ENCODE measurements around the gene FBLN1.

Gene FBLN1

GRCh38 chr22:45584121-45584570, 81.5 kb downstream of the FBLN1 start:
- peak overlapping the region; percentile 94 for H3K27ac ChIP-seq (ENCODE audit: low read depth, low read length, poor library complexity, severe bottlenecking)
- H2AFZ ChIP-seq (ENCODE audit: low read length) = no peak overlapping the region
- H3K9ac ChIP-seq (ENCODE audit: low read length) = peak overlapping the region; percentile 62
- H3K36me3 ChIP-seq (ENCODE audit: insufficient read depth, low read length) = no peaks in the 10 kb centered on the region
- no peaks in the 10 kb centered on the region for H3K79me2 ChIP-seq (ENCODE audit: insufficient read depth, low read length)
- H3K4me3 ChIP-seq (ENCODE audit: low read depth, low read length, poor library complexity, severe bottlenecking) = peak overlapping the region; percentile 48
- TF ChIP-seq CTCF (IDR thresholded peaks at IDR 0.05; ENCODE audit: low read length) (no peak), EZH2 (IDR thresholded peaks at IDR 0.05; ENCODE audit: borderline replicate concordance, low read length) (no peak)
- H3K27me3 ChIP-seq (ENCODE audit: insufficient read depth, low read length) = no peaks in the 10 kb centered on the region
- peaks cover 57% of the 10 kb centered on the region for H3K4me1 ChIP-seq (ENCODE audit: insufficient read depth, low read length, severe bottlenecking)
- H3K9me2 ChIP-seq (ENCODE audit: low read depth, low read length) = no peaks in the 10 kb centered on the region
- no peaks in the 10 kb centered on the region for H3K9me3 ChIP-seq (ENCODE audit: low read length)
- peak overlapping the region; percentile 69 for H3K4me2 ChIP-seq (ENCODE audit: low read length)
- H4K20me1 ChIP-seq (ENCODE audit: insufficient read depth, low read length) = no peaks in the 10 kb centered on the region
- H3F3A ChIP-seq (ENCODE audit: insufficient read depth, low read length) = no peaks in the 10 kb centered on the region

- Histone ChIP-seq H3K9me2 (ENCODE audit: low read depth, low read length) (no peaks in the 10 kb centered on the region), H3K27ac (ENCODE audit: low read depth, low read length, poor library complexity, severe bottlenecking) (peak overlapping the region; percentile 94), H3K27me3 (ENCODE audit: insufficient read depth, low read length) (no peaks in the 10 kb centered on the region), H3K4me1 (ENCODE audit: insufficient read depth, low read length, severe bottlenecking) (peaks cover 52% of the 10 kb centered on the region), H3K79me2 (ENCODE audit: insufficient read depth, low read length) (no peaks in the 10 kb centered on the region), H3K36me3 (ENCODE audit: insufficient read depth, low read length) (no peaks in the 10 kb centered on the region), H3K9ac (ENCODE audit: low read length) (peak overlapping the region; percentile 62; the same call in 1 of the 2 replicates), H3K4me2 (ENCODE audit: low read length) (peak overlapping the region; percentile 69), H4K20me1 (ENCODE audit: insufficient read depth, low read length) (no peaks in the 10 kb centered on the region), H2AFZ (ENCODE audit: low read length) (no peak overlapping the region), H3K4me3 (ENCODE audit: low read depth, low read length, poor library complexity, severe bottlenecking) (peak overlapping the region; percentile 48), H3K9me3 (ENCODE audit: low read length) (no peaks in the 10 kb centered on the region), H3F3A (ENCODE audit: insufficient read depth, low read length) (no peaks in the 10 kb centered on the region)
- no peak for TF ChIP-seq EZH2 (IDR thresholded peaks at IDR 0.05; ENCODE audit: borderline replicate concordance, low read length)
- TF ChIP-seq CTCF (IDR thresholded peaks at IDR 0.05; ENCODE audit: low read length) = no peak
Measured at GRCh38 chr22:45584621-45585436, 82.1 kb downstream of the FBLN1 start.

GRCh38 chr22:45585437-45585755, 82.7 kb downstream of the FBLN1 start:
- Histone ChIP-seq H3F3A (ENCODE audit: insufficient read depth, low read length) (no peaks in the 10 kb centered on the region), H3K9ac (ENCODE audit: low read length) (no peak overlapping the region), H3K4me3 (ENCODE audit: low read depth, low read length, poor library complexity, severe bottlenecking) (no peak overlapping the region), H3K79me2 (ENCODE audit: insufficient read depth, low read length) (no peaks in the 10 kb centered on the region), H2AFZ (ENCODE audit: low read length) (no peak overlapping the region), H4K20me1 (ENCODE audit: insufficient read depth, low read length) (no peaks in the 10 kb centered on the region), H3K4me2 (ENCODE audit: low read length) (no peak overlapping the region), H3K4me1 (ENCODE audit: insufficient read depth, low read length, severe bottlenecking) (peaks cover 47% of the 10 kb centered on the region), H3K9me2 (ENCODE audit: low read depth, low read length) (no peaks in the 10 kb centered on the region), H3K36me3 (ENCODE audit: insufficient read depth, low read length) (no peaks in the 10 kb centered on the region), H3K27ac (ENCODE audit: low read depth, low read length, poor library complexity, severe bottlenecking) (peak overlapping the region; percentile 94), H3K27me3 (ENCODE audit: insufficient read depth, low read length) (no peaks in the 10 kb centered on the region), H3K9me3 (ENCODE audit: low read length) (no peaks in the 10 kb centered on the region)
- TF ChIP-seq CTCF (IDR thresholded peaks at IDR 0.05; ENCODE audit: low read length) (no peak), EZH2 (IDR thresholded peaks at IDR 0.05; ENCODE audit: borderline replicate concordance, low read length) (no peak)

All from OCI-LY1 (cell line).